Erythroblast (primary cell): ENCODE results near the gene CYP27B1.
A peak's percentile ranks its signal among the peaks of the same experiment; 100 is the strongest.

Experiments
- DNase-seq, 2 experiments: peaks; one replicate each; lab custom pipeline; 2025; lab: John Stamatoyannopoulos, UW
- GATA1 ChIP-seq: IDR thresholded peaks from 2 replicates; pipeline ENCODE4 v1.6.1; 2011; ENCODE audit warnings: low read depth, mild to moderate bottlenecking, control low read depth, low read length, moderate library complexity
- POLR2A ChIP-seq: IDR thresholded peaks from 2 replicates; pipeline ENCODE4 v1.6.1; 2011; ENCODE audit warnings: mild to moderate bottlenecking, low read length

The CYP27B1 gene

DNA sequence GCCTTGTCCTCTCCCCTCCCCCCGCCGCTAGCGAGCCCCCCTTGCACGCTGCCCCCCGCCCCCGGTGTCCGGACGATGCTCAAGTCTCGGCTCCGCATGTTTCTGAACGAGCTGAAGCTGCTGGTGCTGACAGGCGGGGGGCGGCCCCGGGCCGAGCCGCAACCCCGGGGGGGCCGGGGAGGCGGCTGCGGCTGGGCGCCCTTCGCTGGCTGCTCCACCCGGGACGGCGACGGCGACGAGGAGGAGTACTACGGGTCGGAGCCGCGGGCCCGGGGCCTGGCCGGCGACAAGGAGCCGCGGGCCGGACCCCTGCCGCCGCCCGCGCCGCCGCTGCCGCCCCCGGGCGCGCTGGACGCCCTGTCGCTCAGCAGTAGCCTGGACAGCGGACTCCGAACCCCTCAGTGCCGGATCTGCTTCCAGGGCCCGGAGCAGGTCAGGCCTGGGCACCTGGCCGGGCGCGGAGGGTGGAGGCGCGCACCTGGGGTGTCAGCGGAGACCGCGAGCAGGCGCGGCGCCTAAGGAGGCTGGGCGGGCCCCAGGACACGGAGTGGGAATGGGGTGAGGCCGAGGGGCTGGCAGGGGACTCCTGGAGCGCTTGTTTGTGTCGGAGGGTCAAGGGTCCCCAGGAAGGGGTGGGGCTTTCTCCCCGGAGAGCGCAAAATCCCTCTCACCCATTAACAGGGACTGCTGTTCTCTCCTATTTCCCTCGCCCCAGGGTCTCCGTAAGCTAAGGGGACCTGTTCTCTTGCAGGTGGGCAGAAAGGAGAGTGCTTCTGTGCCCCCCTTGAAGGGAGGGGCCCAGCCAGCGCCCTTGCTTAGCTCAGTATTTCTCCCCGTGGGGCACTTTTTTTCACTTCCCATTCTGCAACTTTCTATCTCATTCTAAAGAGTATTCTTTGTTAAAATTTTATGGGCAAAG lies 11.2 kb downstream of the CYP27B1 start:
- no peak for TF ChIP-seq GATA1
- no peak for TF ChIP-seq POLR2A
- peak; percentile 41 to 59 for DNase-seq

- DNase-seq: no peak
- TF ChIP-seq POLR2A (no peak), GATA1 (no peak)
Measured at GRCh38 chr12:57755194-57755453, 11.8 kb downstream of the CYP27B1 start.

- DNase-seq: peak; percentile 67 to 75
- TF ChIP-seq POLR2A (no peak), GATA1 (no peak)
Measured at GRCh38 chr12:57754411-57755193, 12.3 kb downstream of the CYP27B1 start, which contains the start of gene MARCHF9. MARCHF9 (plus strand) TSS chr12:57755103; CDS start chr12:57755529, 426 bp downstream.

DNA sequence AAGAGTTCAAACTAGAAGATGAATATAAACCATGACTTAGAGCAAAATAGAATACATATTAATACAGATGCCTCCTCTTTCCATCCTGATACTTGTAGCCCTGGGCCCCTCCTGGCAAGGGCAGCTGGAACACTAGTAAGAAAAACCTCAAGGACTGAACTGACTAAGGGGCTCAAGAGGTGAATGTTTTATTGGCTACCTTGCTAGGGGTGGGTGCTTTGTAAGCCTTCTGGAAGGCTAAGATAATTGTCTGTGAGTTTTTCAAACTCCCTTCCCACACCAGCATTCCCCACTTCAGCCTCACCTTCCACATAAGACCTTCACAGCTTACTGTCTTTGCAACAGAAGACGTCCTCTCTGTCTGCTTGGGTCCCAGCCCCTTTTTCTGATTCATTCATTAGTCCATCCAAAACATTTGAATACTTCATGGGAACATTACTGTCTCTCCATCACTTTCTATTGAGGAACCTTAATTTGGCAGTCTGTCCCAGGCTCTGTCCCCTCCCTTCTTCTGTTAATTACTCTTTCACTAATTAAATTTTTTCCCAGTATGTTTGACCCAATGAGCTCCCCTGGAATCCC lies 13.0 kb downstream of the CYP27B1 start:
- DNase-seq: peak; percentile 57 to 64
- TF ChIP-seq POLR2A (peak; percentile 15), GATA1 (no peak)

- no peak for DNase-seq
- no peak for TF ChIP-seq GATA1
- TF ChIP-seq POLR2A: peak; percentile 29
Measured at GRCh38 chr12:57752668-57753000, 14.2 kb downstream of the CYP27B1 start.

DNA sequence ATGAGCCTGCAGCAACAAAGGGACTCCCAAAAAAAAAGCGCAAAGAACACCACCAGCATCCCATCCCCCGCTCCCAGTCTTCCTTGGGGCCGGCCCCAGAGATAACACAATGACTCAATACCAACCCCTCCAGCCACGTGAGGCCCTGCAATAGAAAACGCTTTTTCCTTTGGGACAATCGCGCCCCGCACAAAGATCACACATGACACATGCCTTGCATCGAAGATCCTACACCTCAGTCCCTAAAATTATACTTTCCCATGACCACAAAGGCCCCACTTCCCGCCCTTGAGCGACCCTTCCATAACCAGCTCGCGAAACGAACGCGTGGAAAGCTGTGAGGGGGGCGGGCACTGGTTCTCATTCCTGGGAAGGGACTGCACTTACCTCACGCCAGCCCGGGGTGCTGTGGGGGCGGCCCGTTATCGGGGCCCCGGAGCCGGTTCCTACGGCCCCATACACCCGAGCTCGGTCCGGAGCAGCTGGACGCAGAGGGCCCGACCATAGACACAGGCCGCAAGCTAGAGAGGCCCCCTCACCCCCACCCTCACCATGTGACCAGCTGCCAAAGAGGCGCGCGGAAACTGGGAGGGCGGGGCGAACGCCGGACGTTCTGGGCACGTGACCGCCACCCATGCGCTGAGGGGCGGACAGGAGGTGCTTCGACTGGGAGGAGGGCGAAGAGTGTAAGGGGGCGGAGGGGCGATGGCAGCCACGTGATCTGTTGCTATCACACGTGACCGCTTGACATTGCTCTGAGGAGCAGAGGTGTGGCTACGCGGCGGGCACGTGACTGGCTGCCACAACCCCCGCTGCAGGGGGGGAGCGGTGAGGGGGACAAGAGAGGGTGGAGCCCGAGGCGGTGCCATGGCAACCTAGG lies 14.8 kb downstream of the CYP27B1 start, which contains the start of gene CDK4:
TSS of gene CDK4 (minus strand) at position 523 of the 880 bp plus-strand sequence. CDS start 593 bp downstream, outside the sequence.
- TF ChIP-seq GATA1: no peak
- peak; percentile 88 for TF ChIP-seq POLR2A
- DNase-seq: peak; percentile 100

DNA sequence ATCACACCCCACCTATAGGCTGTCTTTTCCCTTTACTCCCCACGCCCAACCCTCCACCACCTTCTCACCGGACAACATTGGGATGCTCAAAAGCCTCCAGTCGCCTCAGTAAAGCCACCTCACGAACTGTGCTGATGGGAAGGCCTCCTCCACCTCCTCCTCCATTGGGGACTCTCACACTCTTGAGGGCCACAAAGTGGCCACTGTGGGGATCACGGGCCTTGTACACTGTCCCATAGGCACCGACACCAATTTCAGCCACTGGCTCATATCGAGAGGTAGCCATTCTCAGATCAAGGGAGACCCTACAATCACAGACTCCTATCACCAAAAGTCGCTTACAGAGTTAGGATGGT lies 15.5 kb downstream of the CYP27B1 start:
- TF ChIP-seq GATA1 (no peak), POLR2A (no peak)
- no peak for DNase-seq

GRCh38 chr12:57750561-57751431 lies 16.1 kb downstream of the CYP27B1 start:
- no peak for DNase-seq
- TF ChIP-seq GATA1 (no peak), POLR2A (no peak)

- no peak for TF ChIP-seq GATA1
- no peak for TF ChIP-seq POLR2A
- DNase-seq: no peak
Measured at GRCh38 chr12:57749061-57749460, 17.8 kb downstream of the CYP27B1 start.

DNA sequence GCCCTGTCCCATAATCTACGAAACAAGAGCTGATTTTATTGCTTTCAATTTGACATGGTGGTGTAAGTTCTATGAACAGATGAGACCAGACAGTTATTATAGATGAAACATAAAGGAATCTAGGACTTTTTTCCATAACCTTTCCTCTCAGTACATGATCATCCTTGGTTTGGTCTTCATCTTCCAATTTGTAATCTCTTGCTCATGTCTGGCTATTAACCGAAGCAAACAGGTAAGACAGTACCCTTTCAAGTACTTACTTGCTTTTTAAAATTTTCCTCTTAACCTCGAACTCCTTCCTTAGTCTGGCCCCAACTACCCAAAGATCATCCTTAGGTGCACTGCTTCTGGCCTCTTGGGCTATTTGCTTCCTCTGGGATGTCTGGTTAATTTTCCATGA lies 20.9 kb downstream of the CYP27B1 start:
- DNase-seq: no peak
- TF ChIP-seq POLR2A (no peak), GATA1 (no peak)

- peak; percentile 73 for TF ChIP-seq POLR2A
- no peak for TF ChIP-seq GATA1
- no peak for DNase-seq
Measured at GRCh38 chr12:57745485-57745881, 21.4 kb downstream of the CYP27B1 start.
